Measurements from ENCODE around the gene TWF2.
A peak's percentile ranks its signal among the peaks of the same experiment; 100 is the strongest.

Gene TWF2

GRCh38 chr3:52237657-52238172, 1.2 kb downstream of the TWF2 start:
- DNase-seq (ENCODE audit: low read depth) = no peak

DNA sequence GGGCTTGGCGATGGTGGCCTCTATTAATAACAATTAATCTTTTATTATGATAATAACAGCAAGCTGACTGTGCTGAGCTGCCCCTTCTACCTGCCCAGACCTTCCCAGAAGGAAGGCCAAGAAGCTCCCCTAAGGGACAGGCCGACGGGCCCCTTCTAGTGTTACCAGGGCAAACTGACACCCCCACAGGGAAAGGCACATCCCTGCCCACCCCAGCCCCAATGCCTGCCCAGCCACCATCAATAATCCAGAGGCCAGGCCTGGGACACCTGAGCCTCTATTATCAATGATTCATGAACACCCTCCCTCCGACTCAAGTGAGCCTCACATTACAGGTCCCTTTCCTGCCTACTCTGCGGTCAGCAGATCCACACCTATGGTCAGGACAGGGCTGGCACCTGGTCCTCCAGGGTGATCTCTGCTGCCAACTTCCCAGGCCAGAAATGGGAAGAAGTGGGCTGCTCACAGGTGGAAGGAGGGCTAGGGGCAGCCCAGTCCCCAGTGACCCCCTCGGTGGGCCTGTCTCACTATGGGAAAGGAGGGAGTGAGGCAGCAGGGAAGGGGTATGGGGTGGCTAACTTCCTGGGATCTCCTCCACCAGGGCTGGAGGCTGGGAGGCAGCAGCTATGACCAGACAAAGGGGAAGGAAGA, 1.8 kb downstream of the TWF2 start:
- DNase-seq (ENCODE audit: low read depth) = no peak

DNA sequence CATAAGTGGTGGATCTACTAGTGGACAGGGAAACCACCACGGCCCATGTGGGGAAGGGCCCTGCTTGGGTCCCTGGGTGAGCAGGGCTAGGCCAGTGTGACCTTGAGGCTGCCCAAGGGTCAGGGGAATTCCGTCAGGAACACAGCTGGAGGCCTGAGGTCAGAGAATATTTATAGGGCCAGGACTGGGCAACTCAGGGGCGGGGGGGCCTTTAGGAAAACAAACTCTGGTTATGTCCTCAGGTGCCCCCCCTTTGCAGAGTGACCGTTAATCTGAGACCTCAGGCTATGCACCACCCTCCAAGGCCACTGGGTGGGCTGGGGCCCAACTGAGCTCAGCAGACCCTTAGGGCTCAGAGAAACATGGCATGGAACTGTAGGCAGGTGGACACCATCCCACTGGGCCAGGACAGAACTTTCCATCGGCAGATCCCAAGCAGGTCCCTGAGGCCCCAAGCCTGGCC, 2.5 kb downstream of the TWF2 start:
- no peak for DNase-seq (ENCODE audit: low read depth)

DNA sequence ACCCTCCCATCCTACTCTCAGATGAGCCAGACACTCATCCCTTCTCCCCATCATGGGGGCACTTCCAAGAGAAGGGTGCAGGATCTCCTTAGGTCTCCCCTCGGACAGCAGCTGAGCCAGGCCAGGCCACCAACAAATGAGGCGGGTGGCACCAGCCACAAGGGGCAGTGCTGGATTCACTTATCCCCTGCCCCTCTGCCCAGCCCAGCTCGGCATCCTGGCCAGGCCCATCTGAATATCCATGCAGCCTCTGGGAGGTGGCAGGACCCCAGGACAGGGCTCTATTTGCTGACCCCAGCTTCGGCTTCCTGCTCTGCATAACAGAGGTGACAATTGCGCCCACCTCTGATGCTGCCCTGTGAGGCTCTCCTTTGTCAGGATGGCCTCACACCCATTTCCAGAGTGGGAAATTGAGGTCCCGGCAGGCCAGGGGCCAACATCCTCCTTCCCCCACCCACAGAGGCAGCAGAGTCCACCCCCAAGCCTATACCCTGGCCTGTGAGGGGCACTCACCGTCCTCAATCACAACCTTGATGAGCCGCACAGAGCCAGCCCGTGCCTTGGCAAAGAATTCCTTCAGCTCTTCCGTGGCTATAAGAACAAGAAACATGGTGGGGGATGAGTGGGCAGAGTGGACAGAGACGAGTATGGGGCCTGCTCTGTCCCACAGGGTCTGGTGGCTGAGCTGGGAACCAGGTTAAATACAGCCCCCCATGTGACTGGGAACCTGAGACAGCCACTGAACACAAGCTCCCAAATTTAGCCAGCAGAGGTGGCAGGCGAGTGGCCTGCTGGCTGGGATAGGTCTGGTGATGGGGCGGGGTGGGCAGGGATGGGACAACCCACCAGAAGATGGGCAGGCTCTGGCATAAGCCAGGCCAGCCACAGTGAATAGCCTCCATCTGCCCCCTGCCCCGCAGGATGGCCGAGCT, 4.2 kb downstream of the TWF2 start:
- no peak for DNase-seq (ENCODE audit: low read depth)

GRCh38 chr3:52233968-52234367, 5.0 kb downstream of the TWF2 start:
- DNase-seq (ENCODE audit: low read depth) = no peak

DNA sequence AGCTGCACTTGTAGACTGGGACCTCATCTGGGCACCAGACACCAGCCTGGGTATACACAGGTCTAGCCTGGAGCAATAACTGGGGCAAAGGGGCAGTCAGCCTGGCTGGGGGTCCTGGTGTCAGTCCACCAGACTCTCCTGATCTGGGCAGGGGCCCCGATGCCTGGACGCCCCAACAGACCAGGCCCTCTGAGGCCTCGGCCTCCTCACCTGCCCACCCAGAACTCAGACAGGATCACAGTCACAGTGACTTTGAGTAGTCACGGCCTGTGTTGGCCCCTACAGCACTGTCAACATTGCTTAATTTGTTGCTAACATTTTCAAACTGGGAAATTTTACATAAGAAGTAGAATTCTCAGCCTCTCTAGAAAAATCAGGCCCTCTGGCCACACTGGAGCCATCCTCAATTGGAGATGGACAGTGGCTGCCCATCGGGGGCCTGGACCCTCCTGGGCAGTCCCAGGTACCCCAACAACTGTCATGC, 5.8 kb downstream of the TWF2 start:
- DNase-seq (ENCODE audit: low read depth) = no peak

DNA sequence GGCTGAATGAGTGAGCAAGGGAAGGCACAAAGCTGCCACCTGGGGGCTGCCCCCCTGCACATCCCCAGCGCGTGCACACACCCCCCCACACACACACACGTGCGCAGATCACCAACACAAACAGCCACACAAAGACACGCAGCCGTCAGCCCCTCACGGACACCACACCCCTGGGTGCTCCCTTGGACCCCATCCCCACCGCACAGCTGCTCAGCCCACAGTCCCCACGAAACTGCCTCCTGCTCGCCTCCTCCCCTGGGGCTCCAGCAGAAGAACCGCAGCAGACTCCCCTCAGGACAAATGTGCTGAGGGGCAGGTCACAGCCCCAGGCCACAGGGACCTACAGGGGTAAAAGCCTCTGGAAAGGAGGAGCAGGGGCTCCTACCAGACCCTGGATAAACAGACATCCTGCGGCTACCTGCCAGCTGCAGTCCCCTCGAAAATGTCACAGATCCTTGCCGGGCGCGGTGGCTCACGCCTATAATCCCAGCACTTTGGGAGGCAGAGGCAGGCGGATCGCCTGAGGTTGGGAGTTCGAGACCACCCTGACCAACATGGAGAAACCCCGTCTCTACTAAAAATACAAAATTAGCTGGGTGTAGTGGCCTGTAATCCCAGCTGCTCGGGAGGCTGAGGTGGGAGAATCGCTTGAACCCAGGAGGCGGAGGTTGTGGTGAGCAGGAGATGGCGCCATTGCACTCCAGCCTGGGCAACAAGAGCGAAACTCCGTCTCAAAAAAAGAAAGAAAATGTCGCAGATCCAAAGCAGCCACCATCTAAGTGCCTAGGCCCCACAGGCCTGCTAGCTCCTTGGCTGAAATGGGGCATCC, 6.5 kb downstream of the TWF2 start:
- DNase-seq (ENCODE audit: low read depth) = no peak

GRCh38 chr3:52231502-52232278, 7.3 kb downstream of the TWF2 start:
- peak; percentile 87 for DNase-seq (ENCODE audit: low read depth)

DNA sequence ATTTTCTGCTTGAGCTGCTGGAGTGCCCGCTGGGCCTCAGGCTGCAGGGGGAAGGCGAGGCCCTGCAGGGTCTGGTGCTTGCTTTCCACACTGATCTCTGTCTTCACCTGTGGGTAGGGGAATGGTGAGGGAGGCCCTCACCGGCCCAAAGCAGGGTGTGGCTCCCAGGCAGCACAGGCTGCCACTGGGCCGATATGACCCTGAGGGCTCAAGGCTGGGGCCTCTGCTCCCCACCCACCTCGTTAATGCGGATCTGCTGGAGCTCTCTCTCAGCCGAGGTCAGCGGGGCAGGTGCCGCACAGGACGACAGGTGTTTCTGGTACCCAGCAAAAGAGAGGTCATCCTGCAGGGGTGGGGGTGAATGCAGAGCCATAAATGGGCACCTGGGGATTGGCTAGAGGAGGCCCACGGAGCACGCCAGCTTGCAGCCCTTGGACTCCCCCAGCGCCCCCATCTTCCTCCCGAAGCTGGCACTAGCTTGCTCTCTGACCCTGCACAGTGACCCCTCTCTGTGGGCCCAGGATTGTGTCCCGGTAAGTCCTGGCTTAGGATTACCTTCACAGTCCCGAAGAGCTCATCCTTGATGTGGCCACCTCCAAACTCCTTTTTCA, 8.0 kb downstream of the TWF2 start:
- no peak for DNase-seq (ENCODE audit: low read depth)

DNA sequence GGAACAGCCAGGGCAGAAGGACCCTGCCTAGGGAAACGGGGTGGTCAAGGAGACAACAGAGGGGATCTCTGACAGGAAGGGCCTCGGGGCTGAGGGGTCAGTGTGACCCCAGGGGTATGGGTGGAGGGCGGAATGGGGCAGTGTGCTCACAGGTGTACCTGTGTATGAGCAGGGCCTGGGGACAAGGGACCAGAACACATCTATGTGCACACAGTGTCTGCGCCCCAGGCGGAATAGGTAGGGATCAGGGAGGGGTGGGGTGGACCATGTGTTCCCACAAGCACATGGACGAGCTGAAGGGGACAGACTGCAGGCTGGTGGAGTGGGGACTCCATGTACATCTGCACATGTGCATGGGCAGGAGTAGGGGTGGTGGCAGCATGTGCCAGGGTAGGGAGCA, 8.5 kb downstream of the TWF2 start:
- no peak for DNase-seq (ENCODE audit: low read depth)

DNA sequence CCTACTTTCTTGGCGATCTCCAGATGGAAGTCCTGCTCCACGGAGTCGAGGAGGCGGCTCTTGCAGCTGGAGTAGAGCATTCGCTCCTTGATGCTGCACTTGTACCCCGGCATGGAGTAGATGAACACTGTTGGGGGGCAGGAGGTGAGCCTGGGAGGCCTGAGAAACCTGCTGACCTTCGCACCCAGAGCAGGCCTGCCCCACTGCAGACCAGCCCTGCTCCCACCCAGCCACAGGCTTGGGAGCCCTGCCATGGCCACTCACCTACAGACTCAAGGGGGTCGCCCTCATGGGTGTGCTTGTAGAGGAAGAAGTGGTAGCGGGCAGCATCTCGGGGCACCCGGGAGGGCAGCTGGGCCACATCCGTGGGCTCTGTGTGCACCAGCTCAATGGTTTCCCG, 9.3 kb downstream of the TWF2 start:
- DNase-seq (ENCODE audit: low read depth) = no peak

DNA sequence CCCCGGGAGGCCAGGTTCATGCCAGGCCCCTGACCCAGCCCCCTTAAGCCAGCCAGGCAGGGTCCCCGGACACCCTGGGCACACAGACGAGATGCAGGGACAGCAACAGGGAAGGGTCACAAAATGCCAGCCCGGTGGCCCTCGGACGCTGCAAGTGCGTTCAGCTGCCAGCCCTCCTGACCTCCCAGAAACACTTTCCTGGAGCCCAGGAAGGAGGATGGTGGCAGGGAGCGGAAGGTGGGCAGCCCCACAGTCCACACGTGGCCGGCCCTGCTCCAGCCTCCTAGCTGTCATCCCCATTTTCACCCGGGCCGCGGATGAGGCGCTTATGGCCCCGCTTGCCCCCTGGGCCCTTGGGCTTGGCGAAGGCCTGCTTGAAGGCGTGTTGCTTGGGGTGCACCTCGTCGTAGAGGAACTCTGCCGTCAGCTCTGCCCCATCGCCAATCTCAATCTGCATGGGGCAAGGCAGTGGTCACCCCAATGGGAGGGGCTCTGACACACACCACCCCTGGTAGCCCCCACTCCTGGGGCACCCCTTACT, 10.1 kb downstream of the TWF2 start:
- DNase-seq (ENCODE audit: low read depth) = no peak

DNA sequence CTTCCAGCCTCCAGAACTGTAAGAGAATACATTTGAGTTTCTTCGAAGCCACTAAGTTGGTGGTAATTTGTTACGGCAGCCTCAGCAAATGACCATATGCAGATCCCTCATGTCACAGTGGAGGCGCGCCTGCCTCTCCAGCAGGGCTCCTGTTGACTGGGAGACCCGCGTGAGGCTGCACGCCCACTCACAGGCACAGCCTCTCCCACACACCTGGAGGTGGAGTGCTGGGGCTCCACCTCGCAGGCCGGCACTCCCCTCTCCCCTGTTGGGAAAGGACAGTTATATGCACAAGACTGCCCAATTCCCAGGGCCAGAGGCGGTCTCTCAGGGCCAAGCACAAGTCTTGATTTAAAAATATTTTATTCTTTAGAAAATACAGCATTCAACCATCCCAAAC, 10.7 kb downstream of the TWF2 start:
- no peak for DNase-seq (ENCODE audit: low read depth)

DNA sequence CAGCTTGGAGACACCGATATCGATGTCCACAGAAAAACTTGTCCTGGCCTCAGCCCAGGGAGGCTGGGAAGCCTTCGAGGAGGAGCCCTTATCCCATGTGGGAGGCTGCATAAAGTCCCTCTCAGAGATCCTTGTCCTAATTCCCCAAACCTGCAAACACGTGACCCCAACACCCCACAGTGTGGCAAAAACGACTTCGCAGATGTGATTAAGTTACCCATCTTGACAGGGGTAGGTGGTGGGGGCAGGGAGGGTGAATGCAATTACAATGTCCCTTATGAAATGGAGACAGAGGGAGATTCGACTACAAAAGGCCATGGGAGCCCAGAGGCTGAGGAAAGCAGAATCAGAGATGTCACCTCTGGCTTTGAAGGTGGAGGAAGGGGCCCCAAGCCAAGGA, 11.2 kb downstream of the TWF2 start:
- no peak for DNase-seq (ENCODE audit: low read depth)

DNA sequence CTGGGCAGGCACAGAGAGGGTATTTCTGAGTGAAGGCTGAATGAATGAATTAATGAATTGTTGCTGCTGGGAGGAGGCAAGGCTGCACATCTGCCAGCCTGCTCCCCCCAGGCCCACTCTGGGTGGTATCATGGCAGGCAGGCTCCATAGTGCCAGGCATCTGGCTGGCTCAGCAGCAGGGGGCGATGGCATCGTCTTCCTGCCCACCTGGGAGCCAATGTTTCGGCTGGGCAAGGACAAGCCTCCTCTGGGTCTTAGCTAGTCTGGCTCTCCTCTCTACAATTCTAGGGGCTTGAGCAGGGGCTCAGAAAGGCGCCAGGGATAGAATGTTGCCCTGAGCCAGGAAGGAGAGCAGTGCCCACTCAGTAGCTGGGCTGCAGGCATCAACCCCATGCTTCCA, 11.8 kb downstream of the TWF2 start:
- no peak for DNase-seq (ENCODE audit: low read depth)

DNA sequence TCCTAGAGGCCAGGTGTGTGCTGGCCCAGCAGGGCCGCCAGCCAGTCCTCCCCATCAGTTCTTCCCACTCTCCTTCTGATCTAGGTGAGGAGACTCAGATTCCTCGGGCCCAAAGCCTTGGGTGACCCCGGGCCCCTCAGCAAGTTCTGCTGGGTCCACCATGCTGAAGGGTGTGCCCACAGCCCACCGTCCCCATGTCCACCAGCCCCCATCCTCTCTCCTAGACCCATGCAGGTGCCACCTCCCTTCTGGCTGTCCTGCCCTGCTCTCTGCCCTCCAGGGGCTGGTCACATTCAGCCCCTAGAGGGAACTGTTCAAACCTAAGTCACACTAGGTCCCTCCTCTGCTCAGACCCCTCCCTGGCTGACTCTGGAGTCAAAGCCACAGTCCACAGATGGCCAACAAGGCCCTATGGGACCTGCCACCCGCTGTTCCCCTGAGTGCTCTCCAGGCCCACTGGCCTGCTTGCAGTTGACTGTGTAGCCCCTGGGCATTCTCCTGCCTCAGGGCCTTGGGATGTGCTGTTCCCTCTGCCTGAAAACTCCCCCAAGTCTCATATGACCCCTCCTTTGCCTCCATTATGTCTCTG, 12.6 kb downstream of the TWF2 start:
- no peak for DNase-seq (ENCODE audit: low read depth)

DNA sequence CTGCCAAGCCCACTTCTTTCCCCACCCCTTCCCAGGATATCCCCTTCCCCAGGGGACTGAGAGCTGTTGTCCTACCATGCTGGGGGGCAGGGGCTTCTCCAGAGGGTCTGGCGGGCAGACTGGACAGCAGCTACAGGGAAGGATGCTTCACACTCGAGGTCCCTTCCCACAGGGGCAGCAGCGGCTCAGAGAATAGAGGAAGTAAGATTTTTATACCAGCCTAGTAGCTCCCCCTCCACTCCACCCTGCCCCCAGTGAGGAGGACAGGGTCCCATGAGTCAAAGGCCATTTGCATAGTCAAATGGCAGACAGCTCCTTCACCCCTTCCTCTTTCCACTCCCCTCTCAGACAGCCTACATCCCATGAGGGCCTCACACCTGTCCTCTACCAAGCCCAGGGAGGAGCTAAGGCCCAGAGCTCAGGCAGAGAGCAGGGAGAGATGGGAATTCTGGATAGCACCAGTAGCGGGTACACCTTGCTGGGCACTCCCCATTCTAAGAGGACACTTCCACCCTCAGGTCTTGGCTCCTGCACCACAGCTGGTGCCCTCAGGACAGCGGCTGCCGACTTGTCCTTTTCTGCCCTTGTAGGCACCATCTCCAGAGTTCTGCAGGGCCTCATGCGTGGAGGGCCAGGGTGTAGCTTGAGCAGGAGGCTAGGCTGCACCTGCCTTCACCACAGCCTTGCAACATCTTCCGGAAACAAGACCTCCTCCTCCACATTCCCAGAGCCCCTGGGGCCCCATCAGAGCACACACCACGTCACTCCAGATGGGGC, 13.3 kb downstream of the TWF2 start, which contains the start of gene TLR9:
TSS of gene TLR9 (minus strand) at position 194 of the 777 bp plus-strand sequence. CDS start at position 78, 116 bp downstream.
- DNase-seq (ENCODE audit: low read depth) = no peak

- no peak for DNase-seq (ENCODE audit: low read depth)
Measured at GRCh38 chr3:52223449-52224408, 15.2 kb downstream of the TWF2 start.

Measured in stimulated activated CD8-positive, alpha-beta memory T cell treated with anti-CD3 and anti-CD28 coated beads, Interleukin-7, amount 100 ng/mL, for 24 hours (primary cell).